GM18499 (cell line): ENCODE data around the gene GHSR.
"Not testable (repeated sequence)": the region's sequence is repeated elsewhere in the genome, so short reads cannot be mapped to it uniquely, and the experiment has no call there.

ENCODE experiments used
- ATAC-seq: cut with Tn5 transposase; IDR thresholded peaks from one replicate; pipeline ENCODE4 v1.9.1; 2021; ENCODE audit warnings: moderate number of reproducible peaks; ENCODE audit not compliant: insufficient read depth, unreplicated experiment

GHSR gene

GRCh38 chr3:172447611-172448579 lies at the start of gene GHSR:
Gene GHSR (minus strand): TSS chr3:172448456. CDS start chr3:172448413, 43 bp downstream.
- no peak for ATAC-seq

GRCh38 chr3:172490198-172490669 lies 42.0 kb upstream of the GHSR start:
- not testable (repeated sequence) for ATAC-seq

- ATAC-seq: no peak
These were observed 29.9 kb upstream of the GHSR start for GRCh38 chr3:172478116-172478515.

GRCh38 chr3:172476347-172476746 lies 28.1 kb upstream of the GHSR start:
- no peak for ATAC-seq

GRCh38 chr3:172475703-172476102 lies 27.4 kb upstream of the GHSR start:
- ATAC-seq: no peak

- ATAC-seq: no peak
These were observed 23.6 kb upstream of the GHSR start for GRCh38 chr3:172471903-172472302.

GRCh38 chr3:172470588-172470987 lies 22.3 kb upstream of the GHSR start:
- no peak for ATAC-seq

- no peak for ATAC-seq
These were observed 19.0 kb upstream of the GHSR start for GRCh38 chr3:172467170-172467824.

- ATAC-seq: no peak
These were observed 18.4 kb upstream of the GHSR start for GRCh38 chr3:172466553-172467130.

GRCh38 chr3:172465281-172465680 lies 17.0 kb upstream of the GHSR start:
- no peak for ATAC-seq

GRCh38 chr3:172464306-172464705 lies 16.1 kb upstream of the GHSR start:
- no peak for ATAC-seq

GRCh38 chr3:172461530-172462138 lies 13.4 kb upstream of the GHSR start:
- no peak for ATAC-seq

- ATAC-seq: no peak
These were observed 8.1 kb upstream of the GHSR start for GRCh38 chr3:172456404-172456803.

- ATAC-seq: no peak
These were observed 5.9 kb upstream of the GHSR start for GRCh38 chr3:172454180-172454579.

GRCh38 chr3:172449466-172450149 lies 1.4 kb upstream of the GHSR start:
- ATAC-seq: no peak

GRCh38 chr3:172448661-172449465 lies 607 bp upstream of the GHSR start:
- ATAC-seq: no peak

- ATAC-seq: no peak
These were observed 2.1 kb downstream of the GHSR start for GRCh38 chr3:172446198-172446597.

GRCh38 chr3:172444821-172445220 lies 3.4 kb downstream of the GHSR start:
- ATAC-seq: no peak

- no peak for ATAC-seq
These were observed 5.7 kb downstream of the GHSR start for GRCh38 chr3:172442606-172443005.
